Measurements from ENCODE around the gene PRUNE2. TPM values are rescaled to one million over a fixed set of nuclear protein-coding genes. Genes with fewer than 3 reads are reported as not detected.

The PRUNE2 gene
- total and polyA plus RNA-seq, 2 of the 13 experiments (the other 11 are each of a cell fraction or from before 2014, with no cell fraction given) = 0.02 TPM; not detected in 1

GRCh38 chr9:76873821-76874220 lies 32.1 kb downstream of the PRUNE2 start:
- FAIRE-seq (no peak), ATAC-seq (no peak), DNase-seq (ENCODE audit: low spot score) (no peak)
- no peak overlapping the region for H3K9ac ChIP-seq (ENCODE audit: insufficient read depth, low read depth, low read length)
- POLR2A ChIA-PET = no interaction called here
- no peak overlapping the region for H3K4me3 ChIP-seq (replicated peaks in 1 of 3; ENCODE audit: insufficient read depth in 1 of 3, low read depth in 2 of 3, low read length in 3 of 3)
- no peak overlapping the region for H3K27ac ChIP-seq (ENCODE audit: extremely low read length, insufficient read depth, low read length)
- no peaks in the 10 kb centered on the region for H3K9me3 ChIP-seq (ENCODE audit: low read length)
- CTCF ChIA-PET (ENCODE audit: low intra/inter-chr PET ratio, low total read pairs) = no interaction called here
- intact Hi-C loops (cut with micrococcal nuclease; ENCODE audit: unreplicated experiment) = no loop called here
- H3K36me3 ChIP-seq (replicated peaks in 1 of 2; ENCODE audit: control insufficient read depth in 1 of 2, insufficient read depth in 2 of 2, low read length in 2 of 2) = no peaks in the 10 kb centered on the region
- BruUV-seq (replicated peaks) = no TSS peak
- H4K20me1 ChIP-seq (ENCODE audit: insufficient read depth, low read length) = no peaks in the 10 kb centered on the region
- H2AFZ ChIP-seq (ENCODE audit: low read length) = no peak overlapping the region
- WGBS (ENCODE audit: low lambda C conversion rate) = 12% methylated on average over 2 of the region's 2 CpGs
- H3K4me1 ChIP-seq (ENCODE audit: insufficient read depth, low read length) = no peaks in the 10 kb centered on the region
- peaks cover 0 to 6% of the 10 kb centered on the region in 2 experiments; a peak in 2 of 5 replicates for H3K27me3 ChIP-seq (ENCODE audit: control insufficient read depth in 1 of 2, insufficient read depth in 2 of 2, low read length in 2 of 2)
- no peaks in the 10 kb centered on the region for H3K79me2 ChIP-seq (ENCODE audit: insufficient read depth, low read length)
- no peak for TF ChIP-seq HNRNPK (IDR thresholded peaks at IDR 0.05; ENCODE audit: low read depth, low read length, poor library complexity, severe bottlenecking)
- no peak overlapping the region for H3K4me2 ChIP-seq (ENCODE audit: low read depth, low read length)
- in situ Hi-C loops (cut with HindIII; ENCODE audit: extremely low pct_ligation_motif_present, low pct_unique_long_range_greater_than_20kb) = no loop called here

DNA sequence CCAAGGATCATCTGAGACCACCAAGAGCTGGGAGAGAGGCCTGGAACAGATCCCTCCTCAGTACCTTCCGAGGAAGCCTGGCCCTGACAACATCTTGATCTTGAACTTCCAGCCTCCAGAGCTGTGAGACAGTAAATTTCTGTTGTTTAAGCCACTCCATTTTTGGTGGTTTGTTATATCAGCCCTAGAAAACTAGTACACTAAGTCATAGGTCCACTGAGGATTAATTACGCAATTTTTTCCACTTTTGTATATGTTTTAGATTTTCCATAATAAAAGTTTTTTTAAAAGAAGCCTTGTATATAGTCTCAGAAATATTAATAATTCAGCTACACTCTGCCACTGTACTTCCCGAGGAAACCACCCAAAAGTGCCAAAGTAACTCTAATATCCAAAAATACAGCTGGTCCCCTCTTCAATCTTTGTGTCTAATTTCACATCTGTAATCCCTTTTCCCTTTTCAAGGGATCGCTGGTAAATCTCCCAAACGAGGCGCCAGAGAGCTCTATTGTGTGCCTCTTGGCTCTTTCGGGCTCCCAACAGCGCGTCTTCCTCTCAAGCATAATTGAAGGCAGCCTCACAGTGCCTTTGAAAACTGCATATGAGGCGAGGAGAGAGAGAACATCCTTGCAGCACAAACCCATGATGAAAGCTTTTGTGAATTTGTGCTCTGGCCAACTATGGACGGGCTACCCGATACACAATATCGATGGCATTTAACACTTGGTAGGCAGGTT lies 32.7 kb downstream of the PRUNE2 start:
- CTCF ChIA-PET (ENCODE audit: low intra/inter-chr PET ratio, low total read pairs) = no interaction called here

More for the DNA sequence above, 32.7 kb downstream of the PRUNE2 start:
- POLR2A ChIA-PET = no interaction called here
- FAIRE-seq (no peak), DNase-seq (ENCODE audit: low spot score) (no peak), ATAC-seq (no peak)
- H3K79me2 ChIP-seq (ENCODE audit: insufficient read depth, low read length) = no peaks in the 10 kb centered on the region
- TF ChIP-seq SRSF1 (optimal IDR thresholded peaks at IDR 0.05; ENCODE audit: low read depth, low read length) (no peak), JUNB (CRISPR knock-in tag; IDR thresholded peaks at IDR 0.05; ENCODE audit: borderline replicate concordance) (no peak), PBX3 (CRISPR knock-in tag; IDR thresholded peaks at IDR 0.05; ENCODE audit: borderline replicate concordance) (no peak), NFRKB (IDR thresholded peaks at IDR 0.05) (no peak), ZNF205 (CRISPR knock-in tag; IDR thresholded peaks at IDR 0.05) (no peak), ZNF142 (CRISPR knock-in tag; IDR thresholded peaks at IDR 0.05) (no peak), HNRNPUL1 (IDR thresholded peaks at IDR 0.05; ENCODE audit: low read depth, low read length) (no peak), RFXANK (CRISPR knock-in tag; IDR thresholded peaks at IDR 0.05) (no peak), SUZ12 (IDR thresholded peaks at IDR 0.05; ENCODE audit: low read depth, low read length) (no peak)
- TF ChIP-seq, protein P1, sequence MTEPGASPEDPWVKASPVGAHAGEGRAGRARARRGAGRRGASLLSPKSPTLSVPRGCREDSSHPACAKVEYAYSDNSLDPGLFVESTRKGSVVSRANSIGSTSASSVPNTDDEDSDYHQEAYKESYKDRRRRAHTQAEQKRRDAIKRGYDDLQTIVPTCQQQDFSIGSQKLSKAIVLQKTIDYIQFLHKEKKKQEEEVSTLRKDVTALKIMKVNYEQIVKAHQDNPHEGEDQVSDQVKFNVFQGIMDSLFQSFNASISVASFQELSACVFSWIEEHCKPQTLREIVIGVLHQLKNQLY (CRISPR knock-in tag; IDR thresholded peaks at IDR 0.05) = no peak
- no peak overlapping the region for H2AFZ ChIP-seq (ENCODE audit: low read length)
- H3K4me1 ChIP-seq (ENCODE audit: insufficient read depth, low read length) = no peaks in the 10 kb centered on the region
- H3K27ac ChIP-seq (ENCODE audit: extremely low read length, insufficient read depth, low read length) = no peak overlapping the region
- H3K9me3 ChIP-seq (ENCODE audit: low read length) = no peaks in the 10 kb centered on the region
- no peak overlapping the region for H3K4me3 ChIP-seq (replicated peaks in 1 of 3; ENCODE audit: insufficient read depth in 1 of 3, low read depth in 2 of 3, low read length in 3 of 3)
- no peak overlapping the region for H3K4me2 ChIP-seq (ENCODE audit: low read depth, low read length)
- H3K36me3 ChIP-seq (replicated peaks in 1 of 2; ENCODE audit: control insufficient read depth in 1 of 2, insufficient read depth in 2 of 2, low read length in 2 of 2) = no peaks in the 10 kb centered on the region
- in situ Hi-C loops (cut with HindIII; ENCODE audit: extremely low pct_ligation_motif_present, low pct_unique_long_range_greater_than_20kb) = no loop called here
- no peaks in the 10 kb centered on the region for H4K20me1 ChIP-seq (ENCODE audit: insufficient read depth, low read length)
- BruUV-seq (replicated peaks) = no TSS peak
- H3K27me3 ChIP-seq (ENCODE audit: control insufficient read depth in 1 of 2, insufficient read depth in 2 of 2, low read length in 2 of 2) = peaks cover 0 to 6% of the 10 kb centered on the region in 2 experiments; a peak in 2 of 5 replicates
- intact Hi-C loops (cut with micrococcal nuclease; ENCODE audit: unreplicated experiment) = no loop called here
- 13% methylated on average over 13 of the region's 13 CpGs for WGBS (ENCODE audit: low lambda C conversion rate)
- no peak overlapping the region for H3K9ac ChIP-seq (ENCODE audit: insufficient read depth, low read depth, low read length)

Measured in HepG2 (cell line).